B cell (primary cell): ENCODE results near the gene WFDC2.

Experiments used
- EZH2 ChIP-seq: IDR thresholded peaks from 2 replicates; pipeline ENCODE4 v1.6.1; 2012; ENCODE audit warnings: borderline replicate concordance, low read depth, mild to moderate bottlenecking, moderate library complexity, low read length; ENCODE audit not compliant: insufficient read depth, poor library complexity, severe bottlenecking
- TF ChIP-seq, protein P1 (sequence below): fragments of 200-600 bp; IDR thresholded peaks from one replicate; pipeline ENCODE4 v1.8.0; 2022; ENCODE audit warnings: antibody characterized with exemption, mild to moderate bottlenecking

DNA sequence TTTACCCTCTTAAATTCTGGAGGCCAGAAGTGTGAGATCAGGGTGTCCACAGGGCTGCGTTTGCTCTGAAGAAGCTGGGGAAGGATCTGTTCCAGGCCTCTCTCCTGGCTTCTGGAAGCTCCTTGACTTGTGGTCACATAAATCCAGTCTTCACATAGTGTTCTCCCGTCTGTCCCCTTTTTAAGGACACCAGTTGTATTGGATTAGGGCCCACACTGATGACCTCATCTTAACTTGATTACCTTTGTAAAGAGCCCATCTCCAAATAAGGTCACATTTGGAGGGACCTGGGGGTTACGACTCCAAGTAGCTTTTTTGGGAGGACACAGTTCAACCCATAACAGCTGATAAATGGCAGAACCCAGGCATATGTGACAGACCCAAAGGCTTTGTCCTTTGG is 20.0 kb upstream of the WFDC2 start:
- TF ChIP-seq, protein P1, sequence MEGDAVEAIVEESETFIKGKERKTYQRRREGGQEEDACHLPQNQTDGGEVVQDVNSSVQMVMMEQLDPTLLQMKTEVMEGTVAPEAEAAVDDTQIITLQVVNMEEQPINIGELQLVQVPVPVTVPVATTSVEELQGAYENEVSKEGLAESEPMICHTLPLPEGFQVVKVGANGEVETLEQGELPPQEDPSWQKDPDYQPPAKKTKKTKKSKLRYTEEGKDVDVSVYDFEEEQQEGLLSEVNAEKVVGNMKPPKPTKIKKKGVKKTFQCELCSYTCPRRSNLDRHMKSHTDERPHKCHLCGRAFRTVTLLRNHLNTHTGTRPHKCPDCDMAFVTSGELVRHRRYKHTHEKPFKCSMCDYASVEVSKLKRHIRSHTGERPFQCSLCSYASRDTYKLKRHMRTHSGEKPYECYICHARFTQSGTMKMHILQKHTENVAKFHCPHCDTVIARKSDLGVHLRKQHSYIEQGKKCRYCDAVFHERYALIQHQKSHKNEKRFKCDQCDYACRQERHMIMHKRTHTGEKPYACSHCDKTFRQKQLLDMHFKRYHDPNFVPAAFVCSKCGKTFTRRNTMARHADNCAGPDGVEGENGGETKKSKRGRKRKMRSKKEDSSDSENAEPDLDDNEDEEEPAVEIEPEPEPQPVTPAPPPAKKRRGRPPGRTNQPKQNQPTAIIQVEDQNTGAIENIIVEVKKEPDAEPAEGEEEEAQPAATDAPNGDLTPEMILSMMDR, result no peak
- TF ChIP-seq EZH2, result no peak
